ENCODE measurements around the gene NGEF.

Gene NGEF

GRCh38 chr2:232982926-232983668 lies 30.0 kb downstream of the NGEF start:
- DNase-seq (ENCODE audit: insufficient read length, low spot score) (no peak), FAIRE-seq (no peak)
- TF ChIP-seq, protein P1, sequence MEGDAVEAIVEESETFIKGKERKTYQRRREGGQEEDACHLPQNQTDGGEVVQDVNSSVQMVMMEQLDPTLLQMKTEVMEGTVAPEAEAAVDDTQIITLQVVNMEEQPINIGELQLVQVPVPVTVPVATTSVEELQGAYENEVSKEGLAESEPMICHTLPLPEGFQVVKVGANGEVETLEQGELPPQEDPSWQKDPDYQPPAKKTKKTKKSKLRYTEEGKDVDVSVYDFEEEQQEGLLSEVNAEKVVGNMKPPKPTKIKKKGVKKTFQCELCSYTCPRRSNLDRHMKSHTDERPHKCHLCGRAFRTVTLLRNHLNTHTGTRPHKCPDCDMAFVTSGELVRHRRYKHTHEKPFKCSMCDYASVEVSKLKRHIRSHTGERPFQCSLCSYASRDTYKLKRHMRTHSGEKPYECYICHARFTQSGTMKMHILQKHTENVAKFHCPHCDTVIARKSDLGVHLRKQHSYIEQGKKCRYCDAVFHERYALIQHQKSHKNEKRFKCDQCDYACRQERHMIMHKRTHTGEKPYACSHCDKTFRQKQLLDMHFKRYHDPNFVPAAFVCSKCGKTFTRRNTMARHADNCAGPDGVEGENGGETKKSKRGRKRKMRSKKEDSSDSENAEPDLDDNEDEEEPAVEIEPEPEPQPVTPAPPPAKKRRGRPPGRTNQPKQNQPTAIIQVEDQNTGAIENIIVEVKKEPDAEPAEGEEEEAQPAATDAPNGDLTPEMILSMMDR (IDR thresholded peaks at IDR 0.05; ENCODE audit: insufficient read depth, missing control alignments), result no peak

- TF ChIP-seq, protein P1 (IDR thresholded peaks at IDR 0.05; ENCODE audit: insufficient read depth, missing control alignments), result no peak
These were observed 31.2 kb downstream of the NGEF start for GRCh38 chr2:232981767-232982360.

DNA sequence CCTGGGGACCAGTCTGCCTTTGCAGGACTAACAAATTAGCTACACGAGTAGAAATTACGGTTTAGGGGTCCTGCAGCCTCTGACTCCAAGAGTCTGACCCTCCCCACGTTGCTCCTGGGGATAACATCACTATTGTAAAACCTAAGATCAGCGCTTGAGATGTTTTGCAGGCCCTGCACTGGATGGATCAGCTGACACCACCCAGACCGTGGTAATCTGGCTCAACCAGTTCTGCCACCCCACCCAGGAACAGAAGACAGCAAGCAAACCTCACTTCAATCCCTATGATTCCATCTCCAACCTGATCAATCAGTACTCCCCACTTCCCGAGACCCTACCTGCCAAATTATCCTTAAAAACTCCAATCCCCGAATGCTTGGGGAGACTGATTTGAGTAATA lies 31.7 kb downstream of the NGEF start:
- FAIRE-seq (no peak), DNase-seq (ENCODE audit: insufficient read length, low spot score) (no peak)
- TF ChIP-seq, protein P1 (IDR thresholded peaks at IDR 0.05; ENCODE audit: insufficient read depth, missing control alignments), result no peak

More at GRCh38 chr2:232981767-232982360, 31.2 kb downstream of the NGEF start:
- DNase-seq (ENCODE audit: insufficient read length, low spot score) (no peak), FAIRE-seq (no peak)

- DNase-seq (ENCODE audit: insufficient read length, low spot score) (no peak), FAIRE-seq (no peak)
These were observed 32.4 kb downstream of the NGEF start for GRCh38 chr2:232980683-232981082.

DNA sequence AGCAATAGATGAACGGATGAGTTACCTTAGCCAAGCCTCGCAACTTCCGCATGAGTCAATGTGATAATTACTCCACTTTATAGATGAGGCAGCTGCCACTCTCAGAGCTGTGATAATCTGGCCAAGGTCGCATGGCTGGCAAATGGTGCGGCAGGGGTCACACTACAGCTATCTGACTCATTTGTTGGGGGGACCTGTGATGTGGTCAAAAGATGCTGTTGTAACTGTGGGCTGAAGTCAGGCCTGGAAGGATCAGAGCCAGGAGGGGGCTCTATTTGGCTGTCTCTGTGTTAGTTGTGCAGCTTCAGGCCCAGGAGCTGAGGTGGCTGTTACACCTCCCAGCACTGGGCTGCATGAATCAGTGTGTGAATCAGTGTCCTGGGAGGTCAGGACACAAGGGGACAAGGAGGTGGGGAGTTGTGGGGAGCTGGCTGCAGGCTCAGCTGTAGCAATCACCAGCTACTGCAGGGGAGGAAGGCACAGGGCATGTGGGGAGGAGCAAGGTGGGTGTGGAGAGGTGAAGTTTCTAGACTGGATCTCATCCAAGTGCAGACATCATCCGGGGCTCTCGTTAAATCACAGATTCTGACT lies 33.1 kb downstream of the NGEF start:
- FAIRE-seq, result no peak
- TF ChIP-seq, protein P1 (IDR thresholded peaks at IDR 0.05; ENCODE audit: insufficient read depth, missing control alignments), result no peak
- DNase-seq (ENCODE audit: insufficient read length, low spot score), result no peak

More at GRCh38 chr2:232980683-232981082, 32.4 kb downstream of the NGEF start:
- TF ChIP-seq, protein P1 (IDR thresholded peaks at IDR 0.05; ENCODE audit: insufficient read depth, missing control alignments), result no peak

DNA sequence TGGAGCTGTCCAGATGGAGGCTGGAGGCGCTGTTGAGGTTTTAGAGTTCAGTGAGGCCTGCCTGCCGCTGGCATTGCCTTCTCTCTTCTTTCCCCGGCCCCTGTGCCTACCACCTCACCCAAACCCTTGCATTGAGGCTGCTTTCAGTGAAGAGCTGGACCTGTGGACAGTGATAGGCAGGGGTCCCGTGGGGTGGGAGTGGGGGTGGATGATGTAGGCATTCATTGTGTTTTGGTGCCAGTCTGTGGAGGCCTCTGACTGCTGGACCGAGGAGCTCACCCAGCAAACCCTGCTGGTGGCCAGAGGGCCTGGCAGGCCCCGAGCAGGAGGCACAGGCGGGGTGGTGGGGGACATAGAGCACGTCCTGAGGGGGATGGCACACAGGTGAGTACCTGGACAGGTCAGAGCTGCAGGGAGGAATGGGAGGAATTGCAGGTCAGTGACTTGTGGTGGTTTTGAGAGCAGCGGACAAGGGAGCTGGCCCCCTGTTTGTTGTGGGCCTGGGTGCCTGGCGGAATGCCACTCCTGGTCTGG lies 35.6 kb downstream of the NGEF start:
- no peak for FAIRE-seq
- no peak for DNase-seq (ENCODE audit: insufficient read length, low spot score)
- TF ChIP-seq, protein P1 (IDR thresholded peaks at IDR 0.05; ENCODE audit: insufficient read depth, missing control alignments), result no peak

Data from D721Med (cell line).